Measurements from ENCODE around the gene ARHGEF16.

Gene ARHGEF16

GRCh38 chr1:3457910-3458883, 3.7 kb downstream of the ARHGEF16 start:
- no peak for DNase-seq

- DNase-seq, result no peak
These were observed 4.8 kb downstream of the ARHGEF16 start for GRCh38 chr1:3459051-3459908.

- DNase-seq, result no peak
These were observed 5.6 kb downstream of the ARHGEF16 start for GRCh38 chr1:3459940-3460671.

- DNase-seq, result no peak
These were observed 6.2 kb downstream of the ARHGEF16 start for GRCh38 chr1:3460672-3461131.

- no peak for DNase-seq
These were observed 6.9 kb downstream of the ARHGEF16 start for GRCh38 chr1:3461238-3461933.

GRCh38 chr1:3461934-3462275, 7.4 kb downstream of the ARHGEF16 start:
- no peak for DNase-seq

GRCh38 chr1:3462356-3463012, 8.0 kb downstream of the ARHGEF16 start:
- DNase-seq, result no peak

- DNase-seq, result no peak
These were observed 8.5 kb downstream of the ARHGEF16 start for GRCh38 chr1:3463013-3463385.

GRCh38 chr1:3463408-3463863, 9.0 kb downstream of the ARHGEF16 start:
- no peak for DNase-seq

- no peak for DNase-seq
These were observed 9.6 kb downstream of the ARHGEF16 start for GRCh38 chr1:3463891-3464648.

GRCh38 chr1:3464649-3465025, 10.2 kb downstream of the ARHGEF16 start:
- no peak for DNase-seq

- DNase-seq, result no peak
These were observed 10.8 kb downstream of the ARHGEF16 start for GRCh38 chr1:3465091-3465934.

- no peak for DNase-seq
These were observed 11.5 kb downstream of the ARHGEF16 start for GRCh38 chr1:3465935-3466321.

- no peak for DNase-seq
These were observed 12.1 kb downstream of the ARHGEF16 start for GRCh38 chr1:3466366-3467075.

- no peak for DNase-seq
These were observed 12.9 kb downstream of the ARHGEF16 start for GRCh38 chr1:3467096-3468036.

GRCh38 chr1:3468236-3469103, 14.0 kb downstream of the ARHGEF16 start:
- DNase-seq, result no peak
